IPS-NIHi7 (cell line): ENCODE measurements around the gene BCAT1.

Experiments
- DNase-seq: peaks from one replicate; pipeline ENCODE4 v3.0.0; 2012; ENCODE audit warnings: mixed read lengths; ENCODE audit errors: extremely low spot score

Gene BCAT1, protein sequence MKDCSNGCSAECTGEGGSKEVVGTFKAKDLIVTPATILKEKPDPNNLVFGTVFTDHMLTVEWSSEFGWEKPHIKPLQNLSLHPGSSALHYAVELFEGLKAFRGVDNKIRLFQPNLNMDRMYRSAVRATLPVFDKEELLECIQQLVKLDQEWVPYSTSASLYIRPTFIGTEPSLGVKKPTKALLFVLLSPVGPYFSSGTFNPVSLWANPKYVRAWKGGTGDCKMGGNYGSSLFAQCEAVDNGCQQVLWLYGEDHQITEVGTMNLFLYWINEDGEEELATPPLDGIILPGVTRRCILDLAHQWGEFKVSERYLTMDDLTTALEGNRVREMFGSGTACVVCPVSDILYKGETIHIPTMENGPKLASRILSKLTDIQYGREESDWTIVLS

DNA sequence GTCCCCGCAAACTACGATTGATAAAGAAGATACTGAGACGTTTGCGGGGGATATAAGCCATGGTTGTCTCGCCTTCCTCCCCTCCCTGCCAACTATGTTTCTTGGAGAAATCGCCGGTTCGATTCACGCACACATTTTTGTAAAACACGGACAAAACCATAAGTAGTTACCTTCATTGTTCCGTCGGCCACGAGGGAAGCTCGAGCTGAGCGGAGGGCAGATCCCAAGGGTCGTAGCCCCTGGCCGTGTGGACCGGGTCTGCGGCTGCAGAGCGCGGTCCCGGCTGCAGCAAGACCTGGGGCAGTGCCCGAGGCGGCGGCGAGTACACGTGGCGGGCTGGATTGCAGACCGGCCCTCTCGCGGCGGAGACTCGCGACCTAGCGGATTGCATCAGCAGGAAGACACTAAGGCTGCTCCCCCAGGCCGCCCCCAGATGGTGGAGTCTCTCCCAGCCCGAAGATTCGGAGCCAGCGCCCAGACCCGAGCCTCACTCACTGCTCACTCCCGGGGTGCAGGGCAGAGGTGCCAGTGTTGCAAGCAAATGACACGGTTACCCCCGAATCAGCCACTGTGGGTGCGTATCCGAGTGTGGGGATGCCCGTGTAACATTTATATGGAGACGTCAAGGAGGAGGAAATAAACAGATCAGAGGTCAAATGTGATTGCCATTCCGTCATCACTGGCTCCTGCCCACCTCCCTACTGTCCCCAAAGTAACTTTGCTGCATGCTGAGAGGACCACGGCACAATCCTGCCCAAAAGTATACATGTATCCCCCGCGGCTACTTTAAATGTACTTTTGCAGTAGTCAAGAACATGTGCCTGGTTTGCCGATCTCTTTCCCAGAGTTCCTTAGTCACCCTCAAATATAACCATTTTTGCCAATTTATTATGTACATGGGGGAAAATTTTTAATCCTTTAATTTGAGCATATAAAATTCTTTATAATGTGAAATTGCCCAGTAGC, at the start of gene BCAT1:
Gene BCAT1 (minus strand): TSS at position 345 of the 966 bp plus-strand sequence. CDS start 169 bp downstream, at position 176.
- peak; percentile 66 for DNase-seq

DNA sequence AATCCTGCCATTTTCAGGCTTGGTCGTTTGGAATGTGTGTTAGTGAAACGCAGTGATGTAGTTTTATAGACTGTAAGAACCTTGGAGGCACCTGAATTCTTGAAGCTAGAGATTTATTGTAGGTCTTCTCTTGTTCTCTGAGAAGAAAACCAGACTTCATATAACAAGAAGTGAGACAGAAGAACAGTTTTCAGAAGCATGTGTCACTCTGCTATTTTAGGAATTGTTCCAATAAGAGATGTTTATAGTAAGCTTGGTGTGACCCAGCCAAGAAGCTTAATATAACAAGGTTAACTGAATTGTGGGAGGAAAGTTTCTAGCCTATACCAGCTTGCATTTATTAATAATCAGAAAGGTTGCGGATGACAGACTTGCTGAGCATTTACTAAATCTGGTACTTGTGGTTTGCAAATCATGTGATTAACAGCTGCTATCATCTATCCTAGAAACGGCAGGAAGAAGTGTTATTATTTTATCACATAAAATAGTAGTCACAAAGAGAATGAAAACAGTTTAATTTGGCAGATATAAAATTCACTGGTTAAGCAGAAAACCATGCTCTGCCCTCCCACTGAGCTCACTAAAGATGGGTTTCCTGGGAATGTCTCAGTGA, 49.2 kb upstream of the BCAT1 start:
- no peak for DNase-seq

DNA sequence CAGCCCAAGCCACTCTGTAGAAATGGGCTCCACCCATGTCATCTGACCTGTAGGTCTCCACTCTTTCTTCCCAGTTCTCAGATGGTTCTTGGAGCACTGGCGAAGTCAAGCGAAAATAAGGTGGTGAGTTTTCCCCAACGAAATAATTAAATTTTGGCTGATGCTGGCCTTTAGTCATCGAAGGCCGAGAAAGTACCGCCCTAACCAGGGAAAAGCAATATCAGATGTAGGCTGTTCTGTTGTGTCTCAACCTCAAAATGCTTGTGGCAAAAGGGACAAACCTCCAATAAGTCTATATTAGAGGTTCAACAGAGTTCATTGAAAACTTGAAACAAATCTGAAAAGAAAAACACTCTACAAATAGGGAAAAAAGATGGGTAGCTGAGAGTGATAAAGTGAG, 48.6 kb upstream of the BCAT1 start:
- DNase-seq = no peak

DNA sequence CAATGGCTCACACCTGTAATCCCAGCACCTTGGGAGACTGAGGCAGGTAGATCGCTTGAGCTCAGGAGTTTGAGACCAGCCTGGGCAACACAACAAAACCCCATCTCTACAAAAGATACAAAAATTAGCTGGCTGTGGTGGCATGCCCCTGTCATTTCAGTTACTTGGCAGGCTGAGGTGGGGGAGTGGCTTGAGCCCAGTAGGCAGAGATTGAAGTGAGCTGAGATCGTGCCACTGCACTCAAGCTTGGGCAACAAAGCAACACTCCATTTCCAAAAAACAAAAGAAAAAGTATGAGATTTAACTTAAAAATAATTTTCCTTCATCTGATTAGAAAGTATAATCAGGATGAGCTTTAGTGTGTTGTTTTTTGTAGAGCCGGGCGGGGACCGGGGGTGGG, 47.9 kb upstream of the BCAT1 start:
- no peak for DNase-seq

DNA sequence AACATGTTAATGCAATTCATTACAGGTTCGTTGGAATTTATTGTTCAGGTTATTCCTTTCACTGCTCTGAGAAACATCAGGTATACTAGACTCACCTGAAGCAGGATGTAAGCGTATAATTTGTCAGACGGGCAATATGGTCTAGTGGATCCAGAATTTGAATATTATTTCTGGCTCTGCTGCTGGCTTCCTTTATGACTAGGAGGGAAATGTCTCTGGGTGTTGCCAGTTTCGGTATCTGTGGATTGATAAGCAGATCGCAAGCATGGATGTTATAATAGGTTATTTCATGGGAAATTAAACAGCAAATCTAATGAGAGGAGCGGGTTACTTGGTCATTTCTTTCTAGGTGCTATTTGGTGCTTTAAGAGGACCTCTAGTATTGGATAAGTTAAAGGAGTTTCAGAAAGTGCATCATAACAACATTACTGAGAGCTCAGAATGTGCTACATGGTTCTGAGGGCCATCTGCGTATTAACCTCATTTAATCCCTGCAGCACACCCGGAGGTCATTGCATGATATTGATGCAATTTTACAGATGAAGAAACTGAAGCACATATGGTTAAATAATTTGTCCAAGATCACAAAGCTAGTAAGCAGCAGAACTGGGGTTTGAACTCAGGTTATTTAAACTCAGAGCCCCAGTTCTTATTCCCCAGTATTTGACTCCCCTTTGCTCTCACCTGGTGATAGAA, 47.3 kb upstream of the BCAT1 start:
- DNase-seq = no peak

DNA sequence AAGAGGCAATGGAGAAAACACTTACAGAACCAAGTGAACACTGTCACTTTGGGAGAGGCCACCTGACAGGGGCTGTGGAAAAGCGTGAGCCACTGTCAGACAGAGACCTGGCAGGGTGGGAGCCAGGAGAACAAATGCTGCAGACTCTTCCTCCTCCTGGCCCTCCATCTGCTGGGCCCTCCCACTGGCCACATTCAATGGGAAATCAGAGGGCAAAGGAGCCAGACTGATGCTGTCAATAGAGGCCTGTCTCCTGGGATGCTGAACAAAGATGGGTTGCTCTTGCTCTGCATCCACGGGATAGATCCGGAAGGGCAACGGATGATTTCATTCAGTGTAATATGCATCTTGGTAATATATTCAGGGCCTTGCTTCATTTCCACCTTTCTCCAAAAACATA, 44.9 kb upstream of the BCAT1 start:
- DNase-seq = peak; percentile 15

DNA sequence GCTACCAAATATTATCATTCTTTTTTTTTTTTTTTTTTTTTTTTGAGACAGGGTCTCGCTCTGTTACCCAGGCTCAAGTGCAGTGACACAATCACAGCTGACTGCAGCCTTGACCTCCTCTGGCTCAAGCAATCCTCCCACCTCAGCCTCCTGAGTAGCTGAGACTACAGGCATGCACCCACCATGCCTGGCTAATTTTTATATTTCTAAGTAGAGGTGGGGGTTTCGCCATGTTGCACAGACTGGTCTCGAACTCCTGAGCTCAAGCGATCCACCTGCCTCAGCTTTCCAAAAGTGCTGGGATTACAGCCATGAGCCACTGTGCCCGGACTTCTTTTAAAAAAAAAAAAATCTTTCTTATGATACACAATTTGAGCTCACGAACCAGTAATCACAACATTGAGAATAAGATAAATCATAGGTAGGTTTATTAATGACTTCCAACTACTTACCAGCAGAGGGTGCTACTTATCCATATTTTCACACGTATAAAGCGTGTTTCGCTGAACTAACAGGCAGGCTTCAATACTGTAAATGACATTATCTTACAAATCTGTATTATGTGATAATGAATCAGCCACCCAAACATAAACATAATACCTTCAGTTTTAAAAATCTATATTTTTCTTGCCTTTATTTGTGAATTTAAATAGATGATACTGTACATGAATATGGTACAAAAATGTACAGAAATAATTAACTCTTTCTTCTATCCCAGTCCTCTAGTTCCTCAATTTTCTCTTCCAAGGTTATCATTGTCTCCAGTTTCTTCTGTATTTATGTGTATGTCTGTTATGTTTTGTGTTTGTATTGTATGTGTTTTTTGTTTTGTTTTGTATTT, 42.5 kb upstream of the BCAT1 start:
- peak; percentile 49 for DNase-seq

DNA sequence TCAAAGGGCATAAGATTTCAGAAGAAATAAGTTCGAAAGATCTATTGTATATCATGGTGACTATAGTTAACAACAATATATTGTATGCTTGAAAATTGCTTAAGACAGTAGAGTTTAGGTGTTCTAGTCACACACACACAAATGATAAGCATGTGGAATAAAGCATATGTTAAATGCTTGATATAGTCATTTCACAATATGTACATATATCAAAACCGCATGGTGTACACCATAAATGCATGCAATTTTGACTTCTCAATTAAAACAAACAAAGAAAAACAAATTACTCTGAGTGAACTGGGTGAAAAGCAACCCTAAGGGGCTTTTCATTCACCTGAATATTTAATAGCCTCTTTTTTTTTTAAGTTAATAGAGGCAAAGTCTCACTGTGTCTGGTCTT, 40.3 kb upstream of the BCAT1 start:
- no peak for DNase-seq

DNA sequence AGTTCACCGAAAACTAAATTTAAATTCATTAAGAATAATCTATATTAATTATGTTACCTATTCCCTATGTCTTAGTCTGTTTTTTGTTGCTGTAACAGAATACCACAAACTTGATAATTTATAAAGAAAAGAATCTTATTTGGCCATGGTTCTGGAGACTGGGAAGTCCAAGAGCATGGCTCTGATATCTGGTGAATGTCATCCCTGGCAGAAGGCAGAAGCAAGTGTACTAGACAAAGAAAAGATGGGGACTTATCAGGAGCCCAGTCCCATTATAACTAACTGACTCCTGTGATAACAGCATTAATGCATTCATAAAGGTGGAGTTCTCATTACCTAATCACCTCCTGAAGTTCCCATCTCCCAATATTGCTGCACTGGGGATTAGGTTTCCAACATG, 33.3 kb upstream of the BCAT1 start:
- no peak for DNase-seq

DNA sequence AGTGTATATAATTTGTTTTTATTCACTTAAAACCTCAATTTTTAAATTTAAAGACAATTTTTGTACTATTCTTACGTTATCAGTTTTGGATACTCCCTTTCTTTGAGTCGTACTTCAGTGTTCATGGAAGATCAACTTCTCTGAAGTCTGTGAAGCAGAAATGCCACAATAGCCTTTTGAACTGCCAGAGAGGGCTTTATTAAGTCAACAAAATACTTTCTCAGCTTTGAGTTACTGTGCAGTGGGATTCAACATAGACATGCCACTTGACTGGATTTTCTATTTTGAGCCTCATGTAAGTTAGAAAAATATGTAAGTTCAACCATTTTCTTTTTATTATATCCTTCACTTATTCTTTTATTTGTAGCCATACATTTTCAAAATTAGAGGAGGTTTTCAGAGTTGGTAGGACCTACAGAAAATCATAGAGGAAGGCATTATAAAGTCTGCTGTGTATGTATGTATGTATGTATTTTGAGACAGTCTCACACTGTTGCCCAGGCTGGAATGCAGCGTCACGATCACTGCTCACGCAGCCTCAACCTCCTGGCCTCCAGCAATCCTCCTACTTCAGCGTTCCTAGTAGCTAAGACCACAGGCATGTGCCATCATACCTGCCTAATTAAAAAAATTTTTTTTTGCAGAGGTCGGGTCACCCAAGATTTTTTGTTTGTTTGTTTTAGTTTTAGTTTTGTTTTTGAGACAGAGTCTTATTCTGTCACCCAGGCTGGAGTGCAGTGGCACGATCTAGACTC, 31.3 kb upstream of the BCAT1 start:
- no peak for DNase-seq

DNA sequence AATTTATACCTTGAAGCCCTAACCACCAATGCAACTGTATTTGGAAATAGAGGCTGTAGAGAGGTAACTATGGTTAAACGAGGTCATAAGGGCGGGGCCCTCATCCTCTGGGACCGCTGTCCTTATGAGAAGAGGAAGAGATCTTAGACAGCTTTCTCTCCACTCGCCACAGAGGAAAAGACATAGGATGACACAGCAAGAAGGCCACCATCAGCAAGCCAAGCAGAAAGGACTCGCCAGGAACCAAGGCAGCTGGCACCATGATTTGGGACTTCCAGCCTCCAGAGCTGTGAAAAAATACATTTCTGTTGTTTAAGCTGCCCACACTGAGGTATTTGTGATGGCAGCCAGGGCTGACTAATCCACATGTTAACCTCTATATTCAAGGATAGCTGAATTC, 30.4 kb upstream of the BCAT1 start:
- no peak for DNase-seq

DNA sequence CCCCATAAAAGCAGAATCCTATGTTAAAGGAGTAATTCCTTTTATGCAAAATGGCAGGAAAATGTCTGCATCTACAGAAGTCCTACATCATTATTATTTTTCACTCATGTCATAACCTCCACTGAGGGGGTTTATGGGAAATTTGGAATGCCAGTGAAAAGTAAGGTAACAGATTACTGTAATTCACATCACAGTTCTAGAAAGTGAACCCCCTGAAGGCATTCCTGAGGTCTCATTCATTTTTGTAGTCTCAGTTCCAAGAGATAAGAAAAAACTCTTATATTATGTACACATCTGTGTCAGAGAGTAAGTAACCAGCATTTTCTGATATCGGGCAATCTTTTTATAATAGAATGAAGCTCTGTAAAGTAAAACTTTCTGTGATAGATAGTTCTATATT, 28.8 kb upstream of the BCAT1 start:
- no peak for DNase-seq

DNA sequence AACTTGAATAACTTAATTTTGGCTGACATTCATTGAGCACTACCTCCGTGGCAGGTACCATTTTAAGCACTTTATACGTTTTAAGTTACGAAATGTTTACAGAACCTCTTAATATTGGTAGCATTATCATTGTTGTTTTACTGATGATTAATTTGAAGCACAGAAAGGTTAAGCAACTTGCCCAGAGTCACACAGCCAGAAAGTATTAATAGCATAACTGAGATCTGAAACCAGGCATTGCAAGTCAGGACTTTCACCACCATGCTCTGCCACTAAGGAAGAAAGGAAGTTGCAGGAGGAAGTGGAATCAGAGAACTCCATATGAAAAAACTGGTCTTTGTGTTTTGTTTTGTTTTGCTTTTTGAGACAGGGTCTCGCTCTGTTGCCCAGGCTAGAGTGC, 28.2 kb upstream of the BCAT1 start:
- DNase-seq = no peak

DNA sequence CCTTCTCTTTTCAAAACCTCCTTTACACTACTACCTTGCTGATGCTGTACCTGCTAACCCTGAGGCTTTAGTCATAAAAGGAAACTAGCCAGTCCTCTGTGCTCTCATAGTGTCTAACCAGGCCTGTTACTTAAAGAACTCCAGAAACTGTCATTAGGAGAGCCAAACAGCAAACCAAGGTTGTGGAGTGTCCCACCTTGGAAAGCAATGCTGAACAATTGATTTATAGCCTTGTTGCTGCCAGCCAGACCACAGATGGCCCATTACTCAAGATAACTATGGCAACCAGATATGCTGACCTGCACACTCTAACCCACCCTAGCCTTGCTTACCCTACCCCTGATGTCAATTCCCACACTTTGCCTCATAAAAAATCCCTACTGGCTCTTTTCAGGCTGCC, 26.5 kb upstream of the BCAT1 start:
- DNase-seq = no peak

DNA sequence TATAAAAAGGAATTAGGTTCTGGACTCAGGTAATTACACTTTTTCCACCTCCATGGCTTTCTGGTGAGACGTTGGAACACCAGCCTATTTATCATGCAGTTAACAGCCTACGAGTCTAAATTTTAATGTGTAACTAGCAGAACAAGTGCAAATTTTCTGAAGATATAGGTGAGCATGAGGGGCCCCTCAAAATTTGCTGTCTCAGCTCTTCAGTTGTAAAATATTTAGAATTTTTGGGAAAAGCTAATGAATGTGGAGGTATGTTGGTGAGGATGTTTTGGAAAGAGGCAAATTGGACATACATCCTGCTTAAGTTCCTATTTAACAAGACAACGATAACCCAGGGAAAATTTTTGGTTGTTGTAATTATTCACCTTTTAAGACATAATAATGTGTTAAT, 25.3 kb upstream of the BCAT1 start:
- no peak for DNase-seq

DNA sequence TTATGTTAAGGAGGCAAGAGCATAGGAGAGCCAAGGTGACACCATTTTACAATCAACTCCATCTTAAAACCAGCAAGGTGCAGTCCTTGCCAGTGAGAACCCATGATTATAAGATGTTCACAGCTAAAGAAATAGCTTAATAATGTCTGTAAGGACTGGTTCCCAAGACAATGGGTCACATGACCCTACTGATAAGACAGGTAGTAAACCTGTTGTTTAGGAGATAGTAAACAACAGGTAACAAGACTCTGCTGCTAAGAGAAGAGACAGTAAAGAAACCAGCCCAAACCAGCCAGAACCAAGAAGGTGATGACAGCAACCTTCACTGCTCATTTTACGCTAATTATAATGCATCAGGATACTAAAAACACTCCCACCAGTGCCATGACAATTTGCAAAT, 23.2 kb upstream of the BCAT1 start:
- no peak for DNase-seq

DNA sequence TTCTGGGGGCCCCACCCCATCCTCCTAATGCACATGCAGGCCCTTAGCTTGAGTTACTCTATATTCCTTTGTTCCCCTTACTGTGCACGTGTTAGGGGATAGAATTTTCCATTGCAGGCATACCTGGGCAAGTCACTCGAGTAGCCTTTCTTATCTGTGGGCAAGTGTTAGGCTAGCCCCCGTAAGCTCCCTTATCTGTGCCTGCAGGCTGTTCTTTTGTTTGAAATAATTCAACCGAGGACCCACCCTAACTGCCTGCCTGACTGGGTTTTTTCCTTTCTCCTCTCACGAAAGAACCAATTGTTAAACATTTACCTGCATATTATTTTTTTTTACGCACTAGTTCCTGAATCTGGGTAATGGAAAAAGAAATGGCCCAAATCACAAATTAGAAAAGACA, 21.3 kb upstream of the BCAT1 start:
- DNase-seq = no peak

DNA sequence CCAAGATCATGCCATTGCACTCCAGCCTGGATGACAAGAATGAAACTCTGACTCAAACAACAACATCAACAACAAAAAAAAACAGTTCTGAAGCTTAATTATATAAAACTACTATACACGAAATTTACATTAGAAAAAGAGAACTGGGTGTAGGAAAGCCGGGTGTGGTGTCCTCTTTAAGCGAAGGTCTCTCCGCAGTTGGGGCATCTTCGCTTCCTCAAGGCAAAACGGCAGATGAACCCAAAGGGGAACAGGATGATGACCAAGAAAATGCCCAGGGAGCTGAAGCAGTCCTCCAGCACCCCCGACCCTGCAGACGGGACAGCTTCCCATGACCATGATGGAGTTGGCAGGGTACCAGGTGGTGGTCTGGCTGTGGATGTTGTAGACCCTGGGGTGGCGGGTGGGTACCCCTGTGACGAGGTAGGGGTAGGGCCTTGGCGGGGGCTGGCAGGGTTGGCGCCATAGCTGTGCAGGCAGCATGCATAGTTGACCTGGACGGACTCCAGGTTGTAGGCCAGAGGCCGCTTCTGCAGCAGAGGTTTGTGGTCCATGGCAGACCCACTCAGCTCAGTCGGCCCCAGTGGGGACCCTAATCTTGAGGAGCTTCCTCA, 18.2 kb upstream of the BCAT1 start:
- no peak for DNase-seq

DNA sequence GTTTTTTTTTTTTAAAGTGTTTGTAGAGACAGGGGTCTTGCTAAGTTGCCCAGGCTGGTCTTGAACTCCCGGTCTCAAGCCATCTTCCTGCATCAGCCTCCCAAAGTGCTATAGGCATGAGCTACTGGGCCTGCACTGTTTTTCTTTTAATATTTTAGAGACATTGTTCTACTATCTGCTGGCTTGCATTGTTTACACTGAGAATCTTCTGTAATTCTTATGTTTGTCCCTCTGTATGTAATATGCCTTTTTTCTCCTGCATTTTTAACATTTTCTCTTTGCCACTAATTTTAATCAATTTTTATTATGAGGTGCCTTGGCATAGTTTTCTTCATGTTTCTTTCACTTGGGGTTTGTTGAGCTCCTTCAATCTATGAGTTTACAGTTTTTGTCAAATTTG, 15.4 kb upstream of the BCAT1 start:
- DNase-seq = no peak
